Measurements from ENCODE around the gene AHR.
"Not testable (repeated sequence)": the region's sequence is repeated elsewhere in the genome, so short reads cannot be mapped to it uniquely, and the experiment has no call there.

The AHR gene

GRCh38 chr7:17376595-17376994, 78.1 kb downstream of the AHR start:
- DNase-seq (ENCODE audit: low read depth), result no peak

- peak; percentile 40 for DNase-seq (ENCODE audit: low read depth)
These were observed 82.5 kb downstream of the AHR start for GRCh38 chr7:17380736-17381662.

- not testable (repeated sequence) for DNase-seq (ENCODE audit: low read depth)
These were observed 84.2 kb downstream of the AHR start for GRCh38 chr7:17382408-17383354.

- DNase-seq (ENCODE audit: low read depth), result no peak
These were observed 85.9 kb downstream of the AHR start for GRCh38 chr7:17384400-17384799.

GRCh38 chr7:17385612-17386011, 87.2 kb downstream of the AHR start:
- no peak for DNase-seq (ENCODE audit: low read depth)

GRCh38 chr7:17390392-17390791, 91.9 kb downstream of the AHR start:
- no peak for DNase-seq (ENCODE audit: low read depth)

GRCh38 chr7:17391366-17391765, 92.9 kb downstream of the AHR start:
- DNase-seq (ENCODE audit: low read depth), result no peak

GRCh38 chr7:17392846-17393245, 94.4 kb downstream of the AHR start:
- DNase-seq (ENCODE audit: low read depth), result peak; percentile 90

- DNase-seq (ENCODE audit: low read depth), result not testable (repeated sequence)
These were observed 96.1 kb downstream of the AHR start for GRCh38 chr7:17394563-17394962.

Measured in fibroblast of gingiva (primary cell).